ENCODE results near the gene FBN2.

GRCh38 chr5:128493657-128494329 is 44.3 kb downstream of the FBN2 start:
- TF ChIP-seq POLR2A (IDR thresholded peaks at IDR 0.05; ENCODE audit: extremely low read depth, insufficient read length) (no peak), CTCF (IDR thresholded peaks at IDR 0.05; ENCODE audit: low read depth, low read length) (no peak), MYC (IDR thresholded peaks at IDR 0.05; ENCODE audit: low read depth, low read length) (no peak), MAX (IDR thresholded peaks at IDR 0.05; ENCODE audit: low read depth, low read length) (no peak)
